DMS153 treated with DMSO at 0.1 percent for 48 hours (cell line): ENCODE measurements around the gene VSX2.
"Not testable (repeated sequence)": the region's sequence is repeated elsewhere in the genome, so short reads cannot be mapped to it uniquely, and the experiment has no call there.

Experiments used
- DNase-seq: peaks from one replicate; lab custom pipeline; 2025; ENCODE audit not compliant: unreplicated experiment; lab: John Stamatoyannopoulos, UW

VSX2 gene

DNA sequence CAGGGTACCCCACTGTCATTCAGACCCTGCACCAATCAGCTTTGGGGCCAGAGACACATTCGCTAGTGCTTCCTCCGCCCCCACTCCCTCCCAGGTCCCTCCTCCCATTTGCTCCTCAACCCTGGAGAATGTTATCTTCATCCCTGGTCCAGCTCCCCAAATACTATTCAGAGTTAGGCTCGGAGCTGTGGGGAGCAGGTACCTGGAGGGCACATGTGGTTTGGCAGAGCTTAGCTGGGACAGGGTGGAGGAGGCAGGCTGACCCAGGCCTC is 19.5 kb downstream of the VSX2 start:
- no peak for DNase-seq

DNA sequence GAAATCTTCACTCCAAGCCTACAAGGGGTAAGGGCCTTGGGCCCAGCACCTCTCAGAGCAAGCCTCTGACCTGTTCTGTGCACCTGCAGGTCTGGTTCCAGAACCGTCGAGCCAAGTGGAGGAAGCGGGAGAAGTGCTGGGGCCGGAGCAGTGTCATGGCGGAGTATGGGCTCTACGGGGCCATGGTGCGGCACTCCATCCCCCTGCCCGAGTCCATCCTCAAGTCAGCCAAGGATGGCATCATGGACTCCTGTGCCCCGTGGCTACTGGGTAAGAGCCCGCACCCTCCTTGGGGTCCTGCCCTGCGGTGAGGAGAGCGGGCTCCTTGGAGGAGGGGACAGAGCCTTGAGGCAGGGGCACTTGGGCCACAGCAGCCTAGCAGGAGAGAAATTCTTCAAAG is 20.3 kb downstream of the VSX2 start:
- no peak for DNase-seq

DNA sequence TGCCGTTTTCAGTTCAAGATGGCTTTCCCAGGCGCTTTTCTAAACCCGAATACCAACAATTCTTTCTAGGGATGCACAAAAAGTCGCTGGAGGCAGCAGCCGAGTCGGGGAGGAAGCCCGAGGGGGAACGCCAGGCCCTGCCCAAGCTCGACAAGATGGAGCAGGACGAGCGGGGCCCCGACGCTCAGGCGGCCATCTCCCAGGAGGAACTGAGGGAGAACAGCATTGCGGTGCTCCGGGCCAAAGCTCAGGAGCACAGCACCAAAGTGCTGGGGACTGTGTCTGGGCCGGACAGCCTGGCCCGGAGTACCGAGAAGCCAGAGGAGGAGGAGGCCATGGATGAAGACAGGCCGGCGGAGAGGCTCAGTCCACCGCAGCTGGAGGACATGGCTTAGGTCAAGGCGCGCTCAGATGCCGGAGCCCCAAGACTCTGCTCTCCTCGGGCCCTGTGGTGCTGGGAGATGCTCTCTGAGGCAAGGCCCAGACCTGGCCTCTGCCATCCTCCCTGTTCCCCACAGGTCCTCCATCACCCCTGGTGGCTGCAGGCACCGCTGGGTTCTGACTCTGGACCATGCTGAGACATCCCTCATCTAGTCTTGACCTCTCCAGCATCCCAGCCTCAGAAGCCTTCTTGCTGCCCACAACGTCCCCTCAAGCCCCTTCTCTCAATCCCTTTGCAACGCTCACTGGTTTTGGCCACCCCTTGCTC is 21.4 kb downstream of the VSX2 start:
- DNase-seq, result no peak

DNA sequence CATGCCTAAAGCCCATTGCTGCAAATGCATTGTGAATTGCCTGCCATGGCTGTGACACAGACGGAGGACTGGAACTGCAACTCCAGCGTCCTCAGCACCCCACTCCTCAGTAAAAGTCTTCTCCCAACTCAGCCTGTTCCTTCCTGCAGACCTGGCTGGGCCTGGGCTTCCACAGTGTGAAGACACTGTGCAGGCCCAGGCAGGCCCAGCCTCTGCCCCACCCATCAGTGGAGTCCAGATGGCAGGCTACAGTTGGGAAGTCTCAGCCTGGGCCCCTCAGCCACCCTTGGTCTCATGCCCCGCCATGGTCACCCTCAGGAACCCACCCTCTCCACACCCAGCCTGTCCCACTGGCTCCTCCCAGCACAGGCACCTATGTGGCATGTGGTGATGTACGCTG is 22.0 kb downstream of the VSX2 start:
- DNase-seq, result no peak

DNA sequence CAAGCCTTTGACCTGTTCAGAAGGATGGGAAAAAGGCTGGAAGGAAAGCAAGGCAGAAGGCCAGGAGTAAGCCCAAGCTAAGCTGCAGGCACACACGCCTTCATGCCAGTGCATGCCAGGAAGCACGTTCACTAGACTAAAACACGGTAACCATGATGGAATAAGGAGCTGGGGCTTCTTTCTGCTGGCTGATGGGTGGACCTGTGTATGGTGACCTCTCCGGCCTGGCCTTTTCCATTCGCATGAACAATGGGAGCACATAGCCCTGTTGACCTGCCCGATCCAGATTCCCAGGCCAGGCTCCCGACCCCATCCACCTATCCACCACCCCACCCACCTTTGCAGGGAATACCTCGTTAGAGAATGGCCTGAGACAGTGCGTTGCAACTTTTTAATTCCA is 22.8 kb downstream of the VSX2 start:
- no peak for DNase-seq

DNA sequence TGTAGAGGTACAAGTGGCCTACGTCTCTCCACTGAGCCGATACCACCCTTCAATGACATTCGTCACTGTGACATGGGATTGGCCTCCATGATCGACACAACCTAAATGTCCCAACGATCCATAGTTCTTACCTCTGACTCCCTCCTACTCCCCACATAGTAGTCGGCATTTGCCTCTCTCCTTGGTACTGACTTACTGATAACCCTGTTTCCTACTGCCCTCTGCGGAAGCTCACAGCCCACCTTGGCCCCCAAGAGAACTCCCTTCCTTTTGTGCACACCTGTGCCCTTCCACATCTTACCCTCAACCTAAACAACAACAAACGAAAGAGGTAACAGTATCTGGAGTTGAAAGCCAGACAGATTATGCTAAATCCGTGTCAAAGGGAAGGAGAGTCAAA is 23.9 kb downstream of the VSX2 start:
- DNase-seq, result no peak

DNA sequence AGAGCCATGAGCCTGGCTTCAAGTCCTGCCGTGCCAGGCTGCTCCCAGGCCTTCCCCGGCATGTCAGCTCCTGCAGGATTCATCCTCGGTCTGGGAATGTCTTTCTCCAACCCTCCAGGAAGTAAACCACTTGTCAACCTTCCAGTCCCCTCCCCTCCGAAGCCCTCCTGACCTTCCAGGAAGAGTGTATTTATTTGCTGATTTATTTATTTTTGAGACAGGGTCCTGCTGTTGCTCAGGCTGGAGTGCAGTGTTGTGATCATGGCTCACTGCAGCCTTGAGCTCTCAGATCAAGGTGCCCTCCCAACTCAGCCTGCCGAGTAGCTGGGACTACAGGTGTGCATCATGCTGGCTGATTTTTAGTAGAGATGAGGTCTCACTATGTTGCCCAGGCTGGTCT is 24.7 kb downstream of the VSX2 start:
- no peak for DNase-seq

DNA sequence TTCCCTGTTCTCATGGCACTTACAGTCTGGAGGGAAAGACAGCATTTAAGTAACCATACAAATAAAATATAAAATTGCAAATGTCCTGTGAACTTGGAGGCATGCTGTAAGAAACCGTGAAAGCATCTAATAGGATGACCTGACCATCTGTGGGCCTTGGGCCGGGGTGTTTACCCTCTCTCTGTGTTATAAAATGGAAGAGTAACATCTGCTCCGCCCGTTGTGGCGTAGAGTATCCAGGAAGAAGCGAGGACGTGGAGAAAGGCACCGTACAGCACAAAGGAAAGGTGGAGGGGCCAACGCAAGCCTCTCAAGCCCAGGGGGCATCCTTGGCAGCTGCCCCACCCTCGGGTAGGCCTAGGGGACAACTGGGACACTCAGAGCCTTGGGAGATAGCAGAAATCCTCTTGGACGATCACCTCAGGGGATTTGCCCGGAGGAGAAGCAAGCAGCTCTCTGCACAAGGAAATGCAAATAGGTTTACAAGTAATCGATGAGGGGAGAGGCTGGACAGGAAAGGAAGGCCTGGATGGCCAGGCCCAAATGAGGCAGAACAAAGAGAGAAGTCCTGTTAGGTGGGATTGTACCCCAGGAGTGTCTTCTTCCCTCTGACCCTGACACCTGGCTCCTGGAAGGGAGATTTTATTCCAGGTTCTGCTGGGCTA is 26.2 kb downstream of the VSX2 start:
- no peak for DNase-seq

DNA sequence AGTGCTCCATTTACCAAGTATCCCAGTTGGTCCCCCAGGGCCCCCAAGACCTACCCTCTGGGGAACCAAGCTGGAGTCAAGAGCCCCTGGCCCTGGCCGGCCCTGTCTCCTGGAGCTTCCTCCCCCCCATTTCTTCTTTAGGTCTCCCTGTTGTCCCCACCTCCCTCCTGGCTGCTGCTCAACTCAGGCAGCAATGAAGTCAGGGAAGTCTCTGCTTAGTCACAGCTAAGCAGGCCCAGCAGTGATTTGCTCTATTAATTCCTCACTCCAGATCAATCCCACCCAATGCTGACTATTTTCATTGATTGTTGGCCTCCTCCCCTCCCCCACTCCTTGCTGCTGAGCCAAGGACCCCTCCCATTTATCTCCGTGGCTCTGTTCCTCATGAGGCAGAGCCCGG is 28.3 kb downstream of the VSX2 start:
- no peak for DNase-seq

DNA sequence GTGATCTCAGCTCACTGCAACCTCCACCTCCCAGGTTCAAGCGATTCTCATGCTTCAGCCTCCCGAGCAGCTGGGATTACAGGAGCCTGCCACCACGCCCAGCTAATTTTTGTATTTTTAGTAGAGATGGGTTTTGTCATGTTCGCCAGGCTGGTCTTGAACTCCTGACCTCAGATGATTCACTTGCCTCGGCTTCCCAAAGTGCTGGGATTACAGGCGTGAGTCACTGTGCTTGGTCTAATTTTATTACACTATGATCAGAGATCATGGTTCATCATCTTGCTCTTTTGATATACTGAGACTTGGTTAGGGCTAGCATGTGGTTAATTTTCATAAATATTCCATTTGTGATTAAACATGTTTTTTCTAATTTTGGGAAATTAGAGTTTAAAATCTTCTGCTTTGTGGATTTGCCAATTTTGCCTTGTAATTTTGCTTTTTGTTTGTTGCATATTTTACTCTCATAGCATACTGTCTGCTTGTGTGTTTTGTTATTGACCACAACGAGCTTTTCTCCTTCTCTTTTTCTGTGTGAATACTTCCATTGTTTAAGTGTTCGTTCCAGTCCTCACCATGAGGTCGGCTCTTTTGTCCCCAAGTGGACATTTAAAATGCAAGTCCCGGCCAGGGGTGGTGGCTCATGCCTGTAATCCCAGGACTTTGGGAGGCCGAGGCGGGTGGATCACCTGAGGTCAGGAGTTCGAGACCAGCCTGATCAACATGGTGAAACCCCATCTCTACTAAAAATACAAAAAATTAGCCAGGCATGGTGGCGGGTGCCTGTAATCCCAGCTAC is 31.3 kb downstream of the VSX2 start:
- DNase-seq, result not testable (repeated sequence)

DNA sequence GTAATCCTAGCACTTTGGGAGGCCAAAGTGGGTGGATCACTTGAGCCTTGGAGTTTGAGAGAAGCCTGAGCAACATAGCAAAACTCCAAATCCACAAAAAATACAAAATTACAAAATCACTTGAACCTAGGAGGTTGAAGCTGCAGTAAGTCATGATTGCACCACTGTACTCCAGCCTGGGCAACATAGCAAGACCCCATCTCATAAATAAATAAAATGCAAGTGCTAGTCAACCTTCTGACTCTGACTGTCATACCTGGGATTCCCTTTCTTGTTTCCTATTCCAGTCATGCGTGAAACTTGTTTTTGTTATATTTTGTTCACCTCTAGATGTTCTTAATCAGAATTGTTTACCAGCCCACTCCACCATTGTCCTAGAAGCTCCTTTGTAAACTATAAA is 32.1 kb downstream of the VSX2 start:
- no peak for DNase-seq

DNA sequence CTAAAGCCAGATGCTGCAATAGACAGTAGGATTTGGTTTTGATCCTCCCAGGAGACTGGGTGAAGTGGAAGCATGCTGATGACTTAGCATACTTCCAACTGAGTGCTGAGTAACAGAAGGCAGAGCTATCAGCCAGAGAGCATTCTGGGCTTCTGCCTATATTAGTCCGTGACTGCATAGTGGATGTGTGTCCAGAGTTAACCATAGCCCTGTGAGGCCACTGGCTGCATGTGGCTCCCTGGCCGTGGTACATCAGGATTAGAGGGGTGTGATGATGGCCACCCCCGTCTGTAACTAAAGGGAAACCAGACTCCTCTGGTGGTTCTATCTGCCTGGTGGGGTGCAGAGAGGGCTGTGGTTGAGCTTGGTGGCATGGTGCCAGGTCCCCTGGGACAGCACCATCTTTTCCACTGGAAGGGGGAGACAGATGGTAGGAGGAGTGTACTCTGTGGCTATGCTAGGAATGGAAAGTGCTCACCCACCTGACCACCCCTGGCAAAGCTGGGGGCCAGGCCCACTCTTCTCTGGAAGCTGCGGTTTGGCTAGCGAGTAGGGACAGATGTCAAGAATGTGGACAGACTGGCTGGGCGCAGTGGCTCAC is 36.1 kb downstream of the VSX2 start:
- DNase-seq, result no peak

DNA sequence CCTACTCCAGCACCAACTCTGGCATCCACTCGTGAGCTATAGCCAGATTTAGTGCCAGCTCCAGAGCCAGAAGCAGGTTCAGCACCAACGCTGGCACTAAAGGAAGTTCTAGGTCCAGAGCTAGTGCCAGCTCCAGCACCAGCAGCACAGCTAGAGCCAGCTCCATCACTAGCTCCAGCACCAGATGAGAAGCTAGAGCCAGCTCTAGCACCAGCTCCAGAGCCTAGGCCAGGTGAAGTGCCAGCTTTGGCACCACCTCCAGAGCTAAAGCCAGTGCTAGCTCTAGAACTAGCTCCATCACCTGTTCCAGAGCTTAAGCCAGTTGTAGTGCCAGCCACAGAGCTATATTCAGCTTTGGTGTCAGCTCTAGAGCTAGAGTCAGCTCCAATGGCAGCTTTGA is 38.8 kb downstream of the VSX2 start:
- DNase-seq, result no peak

DNA sequence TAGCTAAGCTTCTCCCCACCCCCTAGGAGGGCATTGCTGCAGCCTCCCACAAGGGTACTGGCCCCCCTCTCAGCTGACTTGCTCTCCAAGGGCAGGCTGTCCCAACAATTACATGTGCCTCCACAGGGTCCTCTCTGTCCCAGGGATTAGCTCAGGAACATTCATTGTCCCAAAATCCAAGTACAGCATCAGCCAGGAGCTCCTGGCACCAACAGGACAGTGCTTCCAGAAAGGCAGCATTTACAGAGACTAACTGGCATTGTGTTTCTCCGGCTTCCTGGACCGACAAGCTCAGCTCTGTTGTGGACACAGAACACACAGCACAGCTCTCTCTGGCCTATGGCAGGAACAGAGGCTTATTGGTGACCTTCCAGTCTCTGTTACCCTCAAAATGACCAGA is 41.8 kb downstream of the VSX2 start:
- DNase-seq, result no peak

DNA sequence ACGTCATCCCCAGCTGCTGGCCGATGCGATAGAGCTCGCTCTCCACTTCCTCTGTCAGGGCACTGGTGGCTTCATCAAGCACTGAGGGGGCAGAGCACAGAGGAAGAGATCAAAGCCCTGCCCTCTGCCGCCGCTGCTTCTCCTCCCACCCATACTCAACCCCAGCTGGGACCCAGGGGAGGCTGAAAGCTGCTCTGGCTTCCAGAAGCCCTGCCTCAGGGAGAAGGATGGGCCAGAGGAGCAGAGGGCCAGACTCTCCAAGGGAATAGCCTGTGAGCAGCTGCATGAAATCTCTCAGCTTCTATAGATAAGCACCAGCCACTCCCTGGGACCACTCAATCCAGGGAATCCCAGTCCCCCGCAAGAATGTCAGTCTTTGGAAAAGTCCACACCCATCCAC is 47.5 kb downstream of the VSX2 start:
- DNase-seq, result no peak

DNA sequence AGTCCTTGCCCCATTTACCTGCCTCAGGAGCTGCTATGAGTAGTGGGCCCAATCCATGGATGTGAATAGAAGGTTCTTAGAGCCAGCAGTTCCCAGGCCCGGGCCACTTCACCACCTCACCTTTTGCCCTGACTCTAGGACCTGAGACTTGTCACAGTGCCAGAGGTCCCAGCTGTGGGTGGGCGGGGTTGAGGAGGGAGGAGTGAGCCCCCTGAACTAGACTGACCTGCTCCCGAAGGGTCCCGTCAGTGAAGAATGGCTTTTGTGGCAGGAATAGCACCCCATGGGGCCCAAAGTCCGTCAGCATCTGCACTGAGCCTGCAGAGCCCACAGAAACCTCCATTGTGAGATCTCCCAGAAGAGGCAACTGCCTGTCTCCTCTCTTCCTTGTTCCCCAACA is 50.6 kb downstream of the VSX2 start:
- no peak for DNase-seq

DNA sequence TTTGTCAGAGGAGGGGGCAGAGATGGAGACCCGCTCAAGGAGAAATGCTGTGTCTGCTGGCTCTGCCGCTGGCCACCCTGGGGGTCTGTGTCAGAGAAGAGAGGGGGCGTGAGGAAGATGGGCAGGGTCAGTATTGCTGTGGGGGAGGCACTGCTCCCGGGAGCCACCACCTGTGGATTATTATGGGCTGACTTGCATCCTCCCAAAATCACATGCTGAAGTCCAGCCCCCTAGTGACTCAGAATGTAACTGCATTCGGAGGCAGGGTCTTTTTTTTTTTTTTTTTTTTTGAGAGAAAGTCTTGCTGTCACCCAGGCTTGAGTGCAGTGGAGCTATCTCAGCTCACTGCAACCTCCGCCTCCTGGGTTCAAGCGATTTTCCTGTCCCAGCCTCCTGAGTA is 51.2 kb downstream of the VSX2 start:
- no peak for DNase-seq

DNA sequence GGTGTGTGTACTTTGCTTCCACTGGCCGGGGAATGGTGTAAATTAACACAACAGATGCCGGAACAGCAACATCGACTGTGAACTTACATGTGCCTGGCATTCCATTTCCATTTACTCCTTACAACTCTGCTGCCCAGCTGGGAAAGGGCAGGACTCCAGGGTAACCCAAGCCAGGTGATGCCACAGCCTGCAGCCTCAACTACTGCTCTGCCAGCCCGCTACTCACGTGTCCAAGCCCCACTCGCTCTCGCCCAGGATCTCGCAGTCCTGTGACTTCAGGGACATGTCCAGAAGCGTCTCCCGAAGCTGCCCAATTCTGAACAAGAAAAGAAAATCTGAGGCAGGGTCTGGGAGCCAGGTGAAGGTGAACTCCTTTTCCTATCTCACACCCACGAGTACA is 52.8 kb downstream of the VSX2 start:
- DNase-seq, result no peak

DNA sequence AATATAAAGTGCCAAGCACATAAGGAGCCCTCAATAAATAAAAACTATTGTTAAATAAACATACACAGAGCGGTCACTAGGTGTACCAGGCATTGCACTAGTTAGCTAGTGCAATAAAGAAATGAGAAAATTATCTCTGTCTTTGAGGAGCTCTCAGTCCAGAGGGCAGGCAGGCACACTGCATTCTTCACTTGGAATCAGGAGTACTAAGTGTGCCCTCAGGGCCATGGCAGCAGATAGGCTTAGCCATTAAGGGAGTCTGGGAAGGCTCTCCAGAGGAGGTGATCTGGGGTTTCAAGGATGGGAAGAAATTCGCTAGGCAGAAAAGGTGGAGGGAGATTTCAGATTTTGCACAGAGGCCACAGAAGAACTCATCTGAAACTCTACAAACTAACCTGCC is 54.4 kb downstream of the VSX2 start:
- DNase-seq, result no peak

DNA sequence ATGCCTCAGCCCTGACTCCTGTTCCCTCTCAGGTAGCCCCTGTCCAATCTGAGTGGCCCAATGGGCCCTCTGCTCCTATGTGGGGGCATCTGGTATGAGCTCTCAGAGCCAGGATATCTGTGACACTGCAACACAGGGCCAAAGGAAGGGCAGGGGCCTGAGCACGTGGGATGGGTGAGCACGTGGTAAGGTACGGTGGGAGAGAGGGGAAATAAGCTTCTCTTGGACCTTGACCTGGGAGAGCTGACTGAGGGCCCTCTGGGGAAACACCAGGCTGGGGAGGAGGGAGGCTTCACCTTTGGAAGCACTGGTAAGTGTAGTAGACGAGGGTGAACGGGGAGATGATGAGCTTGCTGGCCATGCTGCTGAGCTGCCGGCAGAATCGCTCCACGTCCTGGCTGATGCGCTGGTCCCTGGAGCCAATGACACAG is 56.8 kb downstream of the VSX2 start:
- DNase-seq, result no peak

DNA sequence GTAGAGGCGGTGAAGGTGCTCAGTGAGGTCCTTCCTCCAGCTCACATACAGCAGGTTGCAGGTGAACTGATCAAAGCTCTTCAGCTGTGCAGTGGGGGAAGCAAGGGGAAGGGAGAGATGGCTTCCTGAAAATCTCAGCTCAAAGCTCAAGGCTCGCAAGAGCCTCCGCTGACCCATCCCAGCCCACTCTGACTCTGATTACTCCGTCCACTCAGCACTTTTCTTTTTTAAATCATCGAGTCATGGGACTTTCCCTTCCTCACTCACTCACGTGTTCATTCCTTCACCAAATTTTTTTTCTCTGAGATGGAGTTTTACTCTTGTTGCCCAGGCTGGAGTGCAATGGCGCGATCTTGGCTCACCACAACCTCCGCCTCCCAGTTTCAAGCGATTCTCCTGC is 58.7 kb downstream of the VSX2 start:
- DNase-seq, result no peak

DNA sequence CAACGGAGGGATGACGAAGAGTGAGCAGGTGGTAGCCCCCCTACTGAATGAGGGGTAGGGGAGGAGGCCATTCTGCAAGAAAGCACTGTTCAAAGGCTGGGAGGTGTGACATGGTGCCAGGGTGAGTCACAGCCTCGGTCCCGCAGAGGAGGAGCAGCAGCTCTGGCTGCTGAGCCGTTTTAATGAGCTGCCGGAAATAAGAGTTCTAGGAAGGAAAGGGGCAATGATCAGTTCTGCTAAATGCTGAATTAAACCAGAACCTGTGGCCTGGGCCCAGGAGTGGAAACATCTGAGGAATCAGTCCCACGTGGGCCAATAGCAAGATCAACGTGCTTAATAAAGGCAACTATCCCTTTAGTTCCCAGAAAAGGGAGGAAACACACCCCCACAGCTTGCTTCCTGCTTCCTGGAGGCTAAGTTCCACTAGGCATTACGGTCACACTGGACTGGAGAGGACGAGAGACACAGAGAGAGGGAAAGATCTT is 59.9 kb downstream of the VSX2 start:
- DNase-seq, result no peak
